Left forelimb (tissue), 1 donor: ENCODE measurements around the gene TOPORS.
A peak's percentile ranks its signal among the peaks of the same experiment; 100 is the strongest.
"Not testable (repeated sequence)": the region's sequence is repeated elsewhere in the genome, so short reads cannot be mapped to it uniquely, and the experiment has no call there.

Experiments used
- DNase-seq: peaks from one replicate; pipeline ENCODE4 v3.0.0-alpha.2; 2018; ENCODE audit warnings: low spot score

Gene TOPORS

GRCh38 chr9:32565967-32566366 is 13.6 kb upstream of the TOPORS start:
- DNase-seq = no peak

- no peak for DNase-seq
Measured at GRCh38 chr9:32558408-32558934, 6.1 kb upstream of the TOPORS start.

GRCh38 chr9:32554591-32554990 is 2.2 kb upstream of the TOPORS start:
- DNase-seq = no peak

- DNase-seq = no peak
Measured at GRCh38 chr9:32554107-32554506, 1.7 kb upstream of the TOPORS start.

GRCh38 chr9:32551276-32552051 is 922 bp downstream of the TOPORS start:
- DNase-seq = peak; percentile 70

- peak; percentile 98 for DNase-seq
Measured at GRCh38 chr9:32550562-32551275, 1.7 kb downstream of the TOPORS start.

- no peak for DNase-seq
Measured at GRCh38 chr9:32550150-32550561, 2.2 kb downstream of the TOPORS start.

- not testable (repeated sequence) for DNase-seq
Measured at GRCh38 chr9:32548213-32548612, 4.2 kb downstream of the TOPORS start.

GRCh38 chr9:32545884-32546283 is 6.5 kb downstream of the TOPORS start:
- no peak for DNase-seq

GRCh38 chr9:32543047-32543446 is 9.3 kb downstream of the TOPORS start:
- no peak for DNase-seq

- DNase-seq = no peak
Measured at GRCh38 chr9:32533816-32534215, 18.6 kb downstream of the TOPORS start.

- no peak for DNase-seq
Measured at GRCh38 chr9:32533336-32533735, 19.1 kb downstream of the TOPORS start.

GRCh38 chr9:32526707-32527048 is 25.7 kb downstream of the TOPORS start:
- DNase-seq = no peak

GRCh38 chr9:32526041-32526706 is 26.2 kb downstream of the TOPORS start, which contains the start of gene RIGI:
Gene RIGI (minus strand): TSS chr9:32526196. CDS start chr9:32526166, 30 bp downstream.
- DNase-seq = peak; percentile 93

- DNase-seq = no peak
Measured at GRCh38 chr9:32525709-32526030, 26.7 kb downstream of the TOPORS start.

GRCh38 chr9:32524892-32525708 is 27.3 kb downstream of the TOPORS start:
- DNase-seq = no peak

GRCh38 chr9:32524558-32524891 is 27.9 kb downstream of the TOPORS start:
- not testable (repeated sequence) for DNase-seq

GRCh38 chr9:32523910-32524309 is 28.5 kb downstream of the TOPORS start:
- no peak for DNase-seq

- no peak for DNase-seq
Measured at GRCh38 chr9:32518276-32518675, 34.1 kb downstream of the TOPORS start.

GRCh38 chr9:32516241-32516640 is 36.1 kb downstream of the TOPORS start:
- DNase-seq = no peak

- no peak for DNase-seq
Measured at GRCh38 chr9:32508728-32509127, 43.7 kb downstream of the TOPORS start.

GRCh38 chr9:32503008-32503407 is 49.4 kb downstream of the TOPORS start:
- no peak for DNase-seq
